Ishikawa (cell line): ENCODE measurements around the gene TTC3.

ENCODE experiments used
- CEBPB ChIP-seq: IDR thresholded peaks from 2 replicates; pipeline ENCODE4 v1.6.1; 2012
- CREB1 ChIP-seq: IDR thresholded peaks from 2 replicates; pipeline ENCODE4 v1.6.1; 2012; ENCODE audit warnings: low read depth
- EGR1 ChIP-seq: IDR thresholded peaks from 2 replicates; pipeline ENCODE4 v1.6.1; 2012
- EP300 ChIP-seq: IDR thresholded peaks from 2 replicates; pipeline ENCODE4 v1.6.1; 2012; ENCODE audit warnings: borderline replicate concordance
- FOXM1 ChIP-seq: IDR thresholded peaks from 2 replicates; pipeline ENCODE4 v1.6.1; 2012; ENCODE audit warnings: low read depth, borderline replicate concordance
- MAX ChIP-seq: IDR thresholded peaks from 2 replicates; pipeline ENCODE4 v1.6.1; 2012
- NFIC ChIP-seq: IDR thresholded peaks from 2 replicates; pipeline ENCODE4 v1.6.1; 2012
- RAD21 ChIP-seq: IDR thresholded peaks from 2 replicates; pipeline ENCODE4 v1.6.1; 2012; ENCODE audit warnings: low read depth
- REST ChIP-seq: IDR thresholded peaks from 2 replicates; pipeline ENCODE4 v1.6.1; 2012; ENCODE audit warnings: low read depth, mild to moderate bottlenecking
- TAF1 ChIP-seq: IDR thresholded peaks from 2 replicates; pipeline ENCODE4 v1.6.1; 2012; ENCODE audit warnings: low read depth, mild to moderate bottlenecking
- TCF12 ChIP-seq: IDR thresholded peaks from 2 replicates; pipeline ENCODE4 v1.6.1; 2012; ENCODE audit warnings: low read depth
- TEAD4 ChIP-seq: IDR thresholded peaks from 2 replicates; pipeline ENCODE4 v1.6.1; 2012
- USF1 ChIP-seq: IDR thresholded peaks from 2 replicates; pipeline ENCODE4 v1.6.1; 2012
- YY1 ChIP-seq: IDR thresholded peaks from 2 replicates; pipeline ENCODE4 v1.6.1; 2012; ENCODE audit warnings: low read depth
- ZBTB7A ChIP-seq: IDR thresholded peaks from 2 replicates; pipeline ENCODE4 v1.6.1; 2012; ENCODE audit warnings: low read depth

The TTC3 gene

GRCh38 chr21:37146320-37147235 is 73.5 kb downstream of the TTC3 start:
- TF ChIP-seq RAD21: no peak
- no peak for TF ChIP-seq FOXM1
- TF ChIP-seq ZBTB7A: no peak
- TF ChIP-seq USF1: no peak

GRCh38 chr21:37149411-37149810 is 76.4 kb downstream of the TTC3 start:
- no peak for TF ChIP-seq ZBTB7A
- TF ChIP-seq TAF1: no peak
- TF ChIP-seq RAD21: no peak
- no peak for TF ChIP-seq CREB1
- no peak for TF ChIP-seq REST
- no peak for TF ChIP-seq MAX
- no peak for TF ChIP-seq USF1
- TF ChIP-seq TEAD4: no peak
- TF ChIP-seq FOXM1: no peak
- TF ChIP-seq YY1: no peak
- no peak for TF ChIP-seq CEBPB
- no peak for TF ChIP-seq TCF12

- peak; percentile 37; the same call in 1 of the 2 replicates for TF ChIP-seq NFIC
- peak; percentile 64; the same call in 1 of the 2 replicates for TF ChIP-seq FOXM1
- TF ChIP-seq EGR1: no peak
- no peak for TF ChIP-seq ZBTB7A
- no peak for TF ChIP-seq REST
- peak; percentile 51; the same call in 1 of the 2 replicates for TF ChIP-seq TCF12
- peak; percentile 100 for TF ChIP-seq CEBPB
- peak; percentile 72 for TF ChIP-seq TEAD4
- TF ChIP-seq EP300: peak; percentile 55; the same call in 1 of the 2 replicates
These were observed 80.3 kb downstream of the TTC3 start for GRCh38 chr21:37153196-37153934.

- TF ChIP-seq USF1: no peak
- no peak for TF ChIP-seq EGR1
These were observed 80.9 kb downstream of the TTC3 start for GRCh38 chr21:37153935-37154350.

GRCh38 chr21:37155186-37155585 is 82.1 kb downstream of the TTC3 start:
- TF ChIP-seq CEBPB (no peak), CREB1 (no peak), TAF1 (no peak), TCF12 (no peak), RAD21 (no peak), USF1 (no peak), YY1 (no peak), NFIC (no peak), MAX (no peak), EP300 (no peak), REST (no peak), FOXM1 (no peak), EGR1 (no peak), TEAD4 (no peak), ZBTB7A (no peak)
